Chondrocyte (in vitro differentiated cells): ENCODE measurements around the gene HMCN2. TPM values are rescaled to one million over a fixed set of nuclear protein-coding genes. Genes with fewer than 3 reads are reported as not detected.

Source experiments
- DNase-seq: peaks from one replicate; pipeline ENCODE4 v3.0.0; 2021; ENCODE audit warnings: mixed read lengths, low spot score
- H3K27ac Mint-ChIP-seq: one replicate; pipeline ENCODE4 v1.8.0; 2021; ENCODE audit warnings: mild to moderate bottlenecking, moderate library complexity, mixed read lengths; ENCODE audit not compliant: unreplicated experiment
- H3K27me3 Mint-ChIP-seq: 2 replicates; pipeline ENCODE4 v1.8.0; 2021; ENCODE audit warnings: low read depth, mixed read lengths
- H3K36me3 Mint-ChIP-seq: 2 replicates; pipeline ENCODE4 v1.8.0; 2021; ENCODE audit warnings: low read depth, mixed read lengths
- H3K4me1 Mint-ChIP-seq: 2 replicates; pipeline ENCODE4 v1.8.0; 2021; ENCODE audit warnings: low read depth, mild to moderate bottlenecking, mixed read lengths
- H3K4me3 Mint-ChIP-seq: one replicate; pipeline ENCODE4 v1.8.0; 2021; ENCODE audit warnings: mild to moderate bottlenecking, moderate library complexity, mixed read lengths; ENCODE audit not compliant: unreplicated experiment
- H3K9me3 Mint-ChIP-seq: 2 replicates; pipeline ENCODE4 v1.8.0; 2021; ENCODE audit warnings: low read depth, mixed read lengths
- CTCF ChIP-seq: fragments of 200-600 bp; sonication (generic); IDR thresholded peaks from 2 replicates; pipeline ENCODE4 v1.5.0; 2021; ENCODE audit warnings: antibody characterized with exemption, mild to moderate bottlenecking, moderate library complexity
- total RNA-seq: library from RNA; stranded (reverse); gene quantifications from 3 replicates; pipeline ENCODE4 v1.2.1, GENCODE V29; 2021

HMCN2 gene
- total RNA-seq, 1 donor from 2014 or later, result 0.05 TPM

GRCh38 chr9:130382096-130382495, 116.5 kb downstream of the HMCN2 start:
- Mint-ChIP-seq H3K4me3 (no peak overlapping the region), H3K36me3 (no peaks in the 10 kb centered on the region), H3K9me3 (no peaks in the 10 kb centered on the region), H3K27me3 (peaks cover 27% of the 10 kb centered on the region), H3K4me1 (no peaks in the 10 kb centered on the region), H3K27ac (no peak overlapping the region)
- no peak for DNase-seq
- no peak for TF ChIP-seq CTCF

- no peak overlapping the region for H3K27ac Mint-ChIP-seq
- no peaks in the 10 kb centered on the region for H3K4me1 Mint-ChIP-seq
- H3K27me3 Mint-ChIP-seq, result peaks cover 32% of the 10 kb centered on the region
- no peak for DNase-seq
- no peak for TF ChIP-seq CTCF
- no peak overlapping the region for H3K4me3 Mint-ChIP-seq
- no peaks in the 10 kb centered on the region for H3K9me3 Mint-ChIP-seq
- no peaks in the 10 kb centered on the region for H3K36me3 Mint-ChIP-seq
These were observed 117.2 kb downstream of the HMCN2 start for GRCh38 chr9:130382636-130383349.

- Mint-ChIP-seq H3K4me1 (no peaks in the 10 kb centered on the region), H3K9me3 (no peaks in the 10 kb centered on the region), H3K36me3 (no peaks in the 10 kb centered on the region), H3K4me3 (no peak overlapping the region), H3K27ac (no peak overlapping the region), H3K27me3 (peaks cover 32% of the 10 kb centered on the region)
- DNase-seq, result no peak
- TF ChIP-seq CTCF, result no peak
These were observed 117.8 kb downstream of the HMCN2 start for GRCh38 chr9:130383350-130383715.

GRCh38 chr9:130383979-130384676, 118.6 kb downstream of the HMCN2 start:
- Mint-ChIP-seq H3K36me3 (no peaks in the 10 kb centered on the region), H3K4me3 (no peak overlapping the region), H3K9me3 (no peaks in the 10 kb centered on the region), H3K27me3 (peaks cover 32% of the 10 kb centered on the region), H3K4me1 (no peaks in the 10 kb centered on the region), H3K27ac (no peak overlapping the region)
- no peak for TF ChIP-seq CTCF
- no peak for DNase-seq

- no peak for TF ChIP-seq CTCF
- DNase-seq, result no peak
- no peak overlapping the region for H3K4me3 Mint-ChIP-seq
- no peaks in the 10 kb centered on the region for H3K9me3 Mint-ChIP-seq
- H3K36me3 Mint-ChIP-seq, result no peaks in the 10 kb centered on the region
- no peaks in the 10 kb centered on the region for H3K4me1 Mint-ChIP-seq
- no peak overlapping the region for H3K27ac Mint-ChIP-seq
- H3K27me3 Mint-ChIP-seq, result peaks cover 32% of the 10 kb centered on the region
These were observed 119.7 kb downstream of the HMCN2 start for GRCh38 chr9:130385257-130385656.
